DMS 273 (cell line): ENCODE measurements around the gene SGSM2.
A peak's percentile ranks its signal among the peaks of the same experiment; 100 is the strongest.

Source experiments
- DNase-seq: peaks from one replicate; lab custom pipeline; 2025; ENCODE audit not compliant: unreplicated experiment; lab: John Stamatoyannopoulos, UW

SGSM2 gene

DNA sequence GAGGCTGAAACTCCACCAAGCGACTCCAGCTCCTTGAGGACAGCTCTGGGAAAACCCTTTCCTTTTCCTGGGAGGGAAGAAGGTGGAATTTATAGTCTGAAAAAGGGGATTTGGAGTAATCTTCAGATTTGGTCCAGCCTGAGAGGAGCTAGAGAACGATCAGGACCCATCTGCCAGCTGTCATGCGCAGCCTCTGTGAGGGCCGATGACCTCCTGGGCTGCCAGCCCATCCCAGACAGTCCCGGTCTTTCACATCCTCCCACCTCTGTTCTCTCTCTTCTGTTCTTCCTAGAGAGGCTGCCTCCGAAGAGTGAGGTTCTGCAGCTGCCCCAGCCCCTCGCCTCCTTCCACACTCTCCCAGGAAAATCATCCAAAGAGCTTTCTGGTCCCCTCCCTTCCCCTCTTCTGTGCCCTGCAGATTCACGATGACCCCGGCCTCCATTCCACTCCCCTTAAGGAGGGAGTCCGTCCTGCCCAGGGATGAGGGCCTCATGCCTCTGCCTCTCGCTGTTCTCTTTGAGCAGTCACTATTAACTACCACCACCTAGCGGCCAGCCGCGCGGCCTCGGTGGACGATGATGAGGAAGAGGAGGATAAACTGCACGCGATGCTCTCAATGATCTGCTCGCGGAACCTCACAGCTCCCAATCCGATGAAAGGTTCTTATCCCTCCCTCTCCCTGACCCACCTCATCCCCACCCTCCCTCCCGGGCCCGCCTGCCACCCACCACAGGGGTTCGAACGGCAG, 29.6 kb downstream of the SGSM2 start:
- no peak for DNase-seq

DNA sequence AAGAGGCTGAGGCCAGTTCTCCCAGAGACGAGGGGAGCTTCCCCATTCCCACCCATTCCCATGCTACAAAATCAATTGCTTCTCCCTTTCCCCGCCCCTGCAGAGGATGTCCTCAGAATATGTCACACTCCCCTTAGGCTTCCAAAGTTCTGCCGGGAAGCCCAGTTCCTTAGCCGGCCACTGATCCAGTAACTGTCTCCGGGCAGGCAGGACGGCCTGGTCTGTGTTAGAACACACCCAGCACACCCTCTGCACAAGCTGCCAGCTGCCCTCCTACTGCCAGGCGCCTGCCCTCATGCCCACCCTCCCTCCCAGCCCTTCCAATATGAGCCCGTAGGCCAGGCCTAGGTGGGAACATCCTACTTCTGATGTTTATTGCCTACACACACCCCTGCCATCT, 31.1 kb downstream of the SGSM2 start:
- peak; percentile 88 for DNase-seq

DNA sequence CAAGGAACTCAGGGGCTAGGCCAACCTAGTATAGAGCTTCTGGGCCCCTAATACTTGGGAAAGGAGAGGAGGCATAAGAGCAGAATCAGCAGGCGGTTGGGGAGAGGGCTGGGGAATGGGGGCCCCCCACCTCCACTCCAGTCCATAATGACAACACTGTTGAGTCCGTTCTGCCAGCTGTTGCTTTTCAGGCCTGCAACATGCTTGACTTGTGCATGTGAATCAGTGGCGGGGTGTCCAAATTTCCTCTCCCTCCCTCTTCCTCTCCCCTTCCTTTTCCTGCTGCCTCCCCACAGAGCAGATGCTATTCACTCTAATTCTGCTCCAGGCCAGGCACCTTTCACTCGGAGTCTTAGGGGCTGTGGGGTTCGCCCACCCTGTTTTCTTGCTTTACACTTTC, 31.7 kb downstream of the SGSM2 start:
- peak; percentile 73 for DNase-seq

DNA sequence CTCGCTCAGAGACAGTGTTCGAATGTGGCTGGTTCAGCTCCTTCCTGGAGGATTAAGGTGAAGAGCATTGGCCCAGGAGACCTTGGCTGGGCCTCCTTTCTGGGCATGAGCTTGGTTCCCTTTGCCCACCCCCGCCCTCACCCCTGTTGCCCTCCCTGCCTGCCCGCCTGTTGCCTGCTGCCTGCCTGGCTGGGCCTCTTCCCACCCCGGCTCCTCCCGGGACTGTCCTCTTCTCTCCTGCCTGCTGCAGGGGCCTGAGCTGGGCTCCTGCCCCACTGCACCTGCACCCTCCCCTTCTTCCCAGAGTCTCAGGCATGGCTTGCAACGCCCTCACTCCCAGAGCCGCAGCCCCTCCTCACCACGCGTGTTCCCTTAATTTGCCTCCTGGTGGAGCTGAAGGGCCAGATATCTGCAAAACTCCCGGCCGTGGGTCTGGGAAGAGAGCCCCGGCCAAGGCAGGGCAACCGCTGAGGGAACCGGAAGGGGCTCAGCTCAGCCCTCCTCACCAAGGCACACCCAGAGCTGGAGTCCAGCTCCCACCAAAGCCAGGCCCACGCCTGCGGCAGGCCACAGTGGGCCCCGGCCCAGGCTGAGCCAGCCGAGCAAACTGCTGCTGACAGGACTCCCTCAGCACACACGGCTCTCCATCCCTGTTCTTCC, 32.4 kb downstream of the SGSM2 start:
- peak; percentile 65 for DNase-seq

DNA sequence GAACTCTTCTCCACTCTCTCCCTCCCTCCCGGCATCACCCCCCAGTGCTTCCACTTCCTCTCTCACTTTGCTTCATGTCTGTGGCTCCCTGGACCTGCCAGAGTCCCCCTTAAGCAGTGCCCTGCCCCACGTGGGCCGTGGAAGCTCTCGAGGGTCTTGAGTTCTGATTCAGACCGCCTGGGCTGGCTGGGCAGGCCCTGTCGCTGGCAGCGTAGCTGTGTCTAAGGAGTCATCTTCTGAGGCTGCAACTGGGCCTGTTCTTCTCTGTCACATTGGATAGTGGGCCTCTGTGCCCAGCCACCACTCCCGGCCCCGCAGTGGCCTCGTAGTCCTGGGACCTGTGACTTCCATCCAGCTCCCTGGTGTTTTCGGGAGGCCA, 32.9 kb downstream of the SGSM2 start:
- no peak for DNase-seq

DNA sequence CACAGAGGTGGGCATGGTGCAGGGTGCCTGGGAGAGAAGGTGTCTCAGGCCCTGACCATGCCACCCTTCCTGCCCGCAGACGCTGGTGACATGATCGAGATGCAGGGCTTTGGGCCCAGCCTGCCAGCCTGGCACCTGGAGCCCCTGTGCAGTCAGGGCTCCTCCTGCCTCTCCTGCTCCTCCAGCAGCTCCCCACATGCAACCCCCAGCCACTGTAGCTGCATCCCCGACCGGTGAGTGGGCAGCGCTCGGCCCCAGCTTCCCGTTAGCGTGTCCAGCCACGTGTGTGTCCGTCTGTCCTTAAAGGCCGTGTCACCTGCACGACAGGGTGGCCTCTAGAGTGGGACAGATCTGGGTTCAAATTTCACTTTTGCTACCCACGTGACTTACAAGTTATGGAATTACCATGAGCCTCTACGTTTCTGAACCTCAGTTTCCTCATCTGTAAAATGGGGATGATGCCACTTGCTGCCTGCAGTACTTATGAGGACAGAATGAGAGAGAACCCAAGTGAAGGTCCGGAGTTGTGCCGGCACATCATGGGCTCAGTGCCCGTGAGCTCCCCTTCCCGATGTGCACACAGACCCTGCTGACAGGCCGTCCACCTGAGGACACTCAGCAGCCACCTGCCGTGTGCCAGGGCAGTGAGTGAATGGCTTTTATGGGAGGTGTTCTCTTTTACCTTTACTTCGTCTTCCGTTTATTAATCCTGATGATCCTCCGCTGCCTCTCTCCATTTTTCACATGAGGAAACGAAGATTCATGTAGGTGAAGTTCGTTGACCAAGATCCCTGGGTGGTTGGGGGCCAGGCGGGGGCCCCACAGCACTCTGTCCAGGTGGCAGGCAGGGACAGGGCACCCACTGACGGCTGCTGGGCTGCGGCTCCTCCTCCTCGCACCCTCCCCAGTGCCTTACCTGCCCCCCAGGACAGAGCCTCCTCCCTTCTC, 34.2 kb downstream of the SGSM2 start:
- no peak for DNase-seq

DNA sequence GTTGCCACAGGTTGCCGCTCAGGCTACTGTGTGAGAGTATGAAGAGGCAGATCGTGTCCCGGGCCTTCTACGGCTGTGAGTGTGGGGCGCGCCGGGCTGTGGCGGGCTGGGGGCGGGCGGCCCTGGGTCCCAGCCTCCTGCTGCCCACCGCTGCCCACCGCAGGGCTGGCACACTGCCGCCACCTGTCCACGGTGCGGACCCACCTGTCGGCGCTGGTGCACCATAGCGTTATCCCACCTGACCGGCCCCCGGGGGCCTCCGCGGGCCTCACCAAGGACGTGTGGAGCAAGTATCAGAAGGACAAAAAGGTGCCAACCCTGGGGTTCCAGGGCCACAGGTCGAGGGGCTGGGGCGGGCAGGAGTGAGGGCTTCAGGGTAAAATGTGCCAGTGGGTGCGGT, 34.9 kb downstream of the SGSM2 start:
- DNase-seq: no peak

DNA sequence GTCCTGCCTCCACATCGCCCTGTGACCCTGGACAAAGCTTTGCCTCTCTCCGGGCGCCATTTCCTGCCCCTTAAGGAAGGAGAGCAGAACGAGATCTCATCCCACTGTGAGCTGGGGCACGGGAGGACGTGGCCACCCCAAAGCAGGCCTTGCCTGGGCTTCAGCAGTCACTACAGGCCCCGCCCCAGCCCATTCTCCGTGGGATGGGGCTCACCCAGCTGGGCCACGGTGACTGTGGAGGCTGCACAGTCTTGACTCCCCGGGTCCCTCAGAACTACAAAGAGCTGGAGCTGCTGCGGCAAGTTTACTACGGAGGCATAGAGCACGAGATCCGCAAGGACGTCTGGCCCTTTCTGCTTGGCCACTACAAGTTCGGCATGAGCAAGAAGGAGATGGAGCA, 35.4 kb downstream of the SGSM2 start:
- DNase-seq: no peak

DNA sequence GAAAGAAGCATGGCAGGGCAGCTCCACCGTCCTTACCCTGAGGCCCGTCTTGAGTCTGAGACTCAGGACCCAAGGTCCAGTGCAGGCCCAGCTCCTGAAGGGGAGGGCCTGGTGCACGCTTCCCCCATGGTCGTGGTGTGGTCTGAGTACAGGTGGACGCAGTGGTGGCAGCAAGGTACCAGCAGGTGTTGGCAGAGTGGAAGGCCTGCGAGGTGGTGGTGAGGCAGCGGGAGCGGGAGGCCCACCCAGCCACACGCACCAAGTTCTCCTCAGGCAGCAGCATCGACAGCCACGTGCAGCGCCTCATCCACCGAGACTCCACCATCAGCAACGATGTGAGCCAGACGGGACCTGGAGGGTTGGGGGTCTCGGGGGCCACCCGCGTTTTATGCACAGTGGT, 35.9 kb downstream of the SGSM2 start:
- DNase-seq: no peak

DNA sequence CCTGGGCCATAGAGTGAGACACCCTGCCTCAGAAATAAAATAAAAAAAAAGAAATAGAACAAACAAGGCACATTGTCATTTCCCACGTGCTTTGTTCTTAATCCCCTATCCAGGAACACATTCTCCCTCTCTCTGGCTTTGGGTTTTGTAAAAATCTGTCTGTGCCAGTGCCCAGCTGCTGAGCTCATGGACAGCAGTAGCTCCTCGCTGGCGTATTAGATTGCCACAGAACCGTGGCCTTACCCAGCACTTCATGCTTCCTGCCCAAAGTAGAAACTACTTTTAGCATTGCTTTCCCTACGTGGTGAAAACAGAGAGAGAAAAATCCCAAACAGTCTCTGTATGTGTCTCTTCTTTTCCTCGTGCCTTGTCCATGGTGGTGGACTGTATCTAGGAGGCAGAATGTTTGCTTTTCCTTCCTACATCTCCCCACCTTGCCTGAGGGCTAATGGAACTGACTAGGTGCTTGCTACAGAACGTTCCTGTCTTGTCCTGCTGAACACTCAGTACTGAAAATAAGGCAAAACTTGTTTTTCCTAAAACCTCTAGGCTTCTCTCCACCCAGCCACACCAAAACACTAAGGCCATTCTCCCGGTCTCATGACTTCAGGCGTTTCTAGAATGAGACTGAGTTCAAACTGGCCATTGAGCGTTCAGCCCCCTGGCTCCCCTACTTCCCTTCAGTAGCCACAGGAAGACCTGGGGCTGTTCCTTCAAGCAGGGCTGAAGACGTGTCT, 37.4 kb downstream of the SGSM2 start:
- no peak for DNase-seq

DNA sequence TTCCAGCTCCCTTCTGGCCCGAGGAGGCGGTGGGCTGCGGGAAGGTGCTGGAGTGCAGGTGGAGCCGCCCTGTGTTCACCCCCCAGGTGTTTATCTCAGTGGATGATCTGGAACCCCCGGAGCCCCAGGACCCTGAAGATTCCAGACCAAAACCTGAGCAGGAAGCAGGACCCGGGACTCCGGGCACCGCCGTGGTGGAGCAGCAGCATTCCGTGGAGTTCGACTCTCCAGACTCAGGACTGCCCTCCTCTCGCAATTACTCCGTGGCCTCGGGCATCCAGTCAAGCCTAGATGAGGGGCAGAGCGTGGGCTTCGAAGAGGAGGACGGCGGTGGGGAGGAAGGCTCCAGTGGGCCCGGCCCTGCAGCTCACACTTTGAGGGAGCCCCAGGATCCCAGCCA, 38.1 kb downstream of the SGSM2 start:
- DNase-seq: no peak

DNA sequence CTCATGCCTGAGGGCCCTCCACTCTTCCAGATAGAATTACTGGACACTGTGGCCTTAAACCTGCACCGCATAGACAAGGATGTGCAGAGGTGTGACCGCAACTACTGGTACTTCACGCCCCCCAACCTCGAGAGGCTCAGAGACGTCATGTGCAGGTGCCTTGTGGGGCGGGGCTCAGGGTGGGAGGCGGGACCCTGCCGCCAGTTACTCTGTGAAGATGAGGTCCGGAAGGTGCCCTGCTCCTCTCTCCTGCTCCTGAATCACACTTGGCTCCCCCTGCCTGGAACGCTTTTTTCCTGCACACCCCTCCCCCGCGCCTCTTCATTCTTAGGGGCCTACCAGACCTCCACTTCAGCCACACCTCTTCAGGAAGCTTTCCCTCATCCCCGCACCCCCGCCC, 38.8 kb downstream of the SGSM2 start:
- no peak for DNase-seq

DNA sequence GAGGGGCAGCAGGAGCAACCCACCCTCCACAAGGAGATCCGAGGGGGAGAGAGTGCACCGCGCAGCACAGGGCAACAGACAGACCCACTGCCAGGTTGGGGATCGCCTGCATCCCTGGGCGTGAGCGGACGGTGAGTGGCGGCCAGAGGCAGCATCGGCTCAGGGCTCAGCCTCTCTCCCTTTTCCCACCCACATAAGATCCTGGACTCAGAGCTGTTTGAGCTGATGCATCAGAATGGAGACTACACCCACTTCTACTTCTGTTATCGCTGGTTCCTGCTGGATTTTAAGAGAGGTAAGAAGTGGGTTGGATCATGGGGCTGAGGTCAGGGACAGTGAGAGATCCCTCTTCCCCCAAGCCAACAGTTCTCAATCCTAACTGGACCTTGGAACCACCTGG, 40.4 kb downstream of the SGSM2 start:
- DNase-seq: no peak

DNA sequence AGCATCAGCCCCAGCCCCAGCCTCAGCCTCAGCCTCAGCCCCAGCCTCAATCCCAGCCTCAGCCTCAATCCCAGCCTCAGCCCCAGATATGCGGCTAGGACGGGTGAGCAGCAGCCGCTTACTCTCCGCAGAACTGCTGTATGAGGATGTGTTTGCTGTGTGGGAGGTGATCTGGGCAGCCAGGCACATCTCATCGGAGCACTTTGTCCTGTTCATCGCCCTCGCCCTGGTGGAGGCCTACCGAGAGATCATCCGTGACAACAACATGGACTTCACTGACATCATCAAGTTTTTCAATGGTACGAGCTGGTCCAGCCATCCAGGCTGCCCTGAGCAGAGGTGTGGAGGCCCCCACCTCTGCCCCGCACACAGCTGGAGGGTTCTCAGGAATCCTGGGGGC, 41.6 kb downstream of the SGSM2 start:
- DNase-seq: no peak

DNA sequence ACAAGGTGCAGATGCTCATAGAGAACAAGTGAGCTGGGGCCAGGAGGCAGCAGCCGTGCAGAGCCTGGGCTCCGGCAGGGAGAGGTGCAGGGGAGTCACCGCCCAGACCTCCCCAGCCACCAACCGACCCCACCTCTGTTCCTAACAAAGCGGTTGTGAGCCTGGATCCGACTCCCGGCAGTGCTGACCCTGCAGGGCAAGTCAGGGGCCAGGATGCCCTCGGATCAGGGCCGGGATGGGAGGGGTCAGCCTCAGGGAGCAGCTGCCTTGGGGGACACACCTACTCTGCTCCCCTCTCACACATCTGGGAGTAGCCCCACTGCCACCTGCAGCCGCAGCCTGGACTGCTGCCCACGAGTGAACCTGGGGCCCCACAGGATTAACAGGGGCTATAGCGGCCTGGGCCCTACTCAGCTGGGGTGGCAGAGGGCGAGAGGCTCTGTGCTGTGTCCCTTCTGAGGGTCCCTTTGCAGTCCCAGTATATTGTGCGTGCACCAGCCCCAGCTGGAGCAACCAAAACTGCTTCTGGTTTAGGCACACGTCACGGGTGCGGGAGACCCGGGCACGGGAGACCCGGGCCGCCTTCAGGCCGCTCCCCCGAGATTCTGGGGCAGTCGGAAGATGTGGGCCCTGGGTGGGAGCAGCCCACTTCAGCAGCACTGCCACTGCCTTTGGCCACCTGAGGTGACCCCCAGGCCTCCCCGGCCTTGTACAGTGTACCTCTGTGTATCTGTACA, 42.4 kb downstream of the SGSM2 start:
- no peak for DNase-seq

DNA sequence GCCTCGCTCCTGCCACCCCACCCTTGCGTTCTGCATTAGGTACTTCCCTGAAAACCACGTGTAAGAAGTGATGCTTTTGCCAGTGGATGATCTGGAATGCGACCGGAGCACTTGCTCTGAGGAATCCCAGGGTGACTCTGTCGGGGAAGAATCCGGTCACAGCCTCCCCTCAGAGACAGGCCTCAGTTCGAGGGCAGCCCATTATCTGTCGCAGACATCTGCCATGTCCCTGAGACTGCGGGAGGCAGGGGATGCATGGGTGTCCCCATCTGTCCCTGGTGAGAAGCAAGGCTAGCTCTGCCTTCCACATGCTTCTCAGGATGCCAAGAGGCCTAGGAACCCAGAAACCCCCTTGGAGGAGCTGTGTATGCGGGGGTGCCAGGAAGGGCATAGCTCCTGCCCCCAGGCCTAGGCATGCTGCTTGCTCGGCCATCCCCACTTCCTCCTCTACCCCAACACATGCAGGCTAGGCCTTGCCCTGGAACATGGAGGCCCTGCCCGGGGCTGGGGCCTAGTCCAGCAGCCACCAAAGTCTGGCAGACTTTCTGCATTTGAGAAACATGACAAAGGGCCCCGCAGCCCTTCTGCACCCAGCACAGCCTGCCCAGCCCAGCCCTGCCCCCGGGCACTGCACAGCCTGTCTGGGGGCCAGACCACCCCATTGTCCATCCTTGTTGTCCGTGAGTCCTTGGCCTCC, 43.1 kb downstream of the SGSM2 start:
- DNase-seq: no peak

DNA sequence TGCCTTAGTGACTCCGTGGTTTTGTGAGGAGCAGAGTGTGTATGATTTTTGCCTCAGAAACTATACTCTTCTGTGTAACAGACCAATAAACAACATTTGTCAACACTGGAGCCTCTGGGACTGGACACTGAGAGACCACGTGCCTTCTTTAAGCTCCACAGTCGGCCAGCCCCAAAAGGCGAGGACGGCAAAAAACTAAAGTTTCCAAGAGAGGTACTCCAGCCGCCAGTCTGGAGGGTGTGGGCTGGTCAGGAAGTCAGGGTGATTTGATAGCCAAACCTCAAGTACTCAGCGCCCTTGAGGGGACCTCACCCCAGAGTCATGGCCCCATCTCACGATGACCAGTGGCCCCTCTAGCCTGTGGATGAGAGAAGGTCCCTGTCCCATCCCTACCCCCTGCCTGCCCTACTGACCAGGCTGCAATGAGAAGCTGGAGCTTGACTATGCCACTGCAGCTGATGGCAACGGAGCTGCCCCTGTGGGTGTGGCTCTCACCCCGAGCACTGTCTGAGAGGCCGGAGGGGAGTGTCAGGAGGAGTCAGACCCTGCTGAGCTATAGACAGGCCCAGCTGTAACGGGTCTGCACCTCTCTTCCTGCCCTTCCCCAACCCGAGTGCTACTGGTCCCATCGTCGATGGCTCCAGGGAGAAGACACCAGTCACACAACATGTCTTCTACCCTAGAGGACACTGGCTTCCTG, 43.8 kb downstream of the SGSM2 start:
- DNase-seq: no peak

DNA sequence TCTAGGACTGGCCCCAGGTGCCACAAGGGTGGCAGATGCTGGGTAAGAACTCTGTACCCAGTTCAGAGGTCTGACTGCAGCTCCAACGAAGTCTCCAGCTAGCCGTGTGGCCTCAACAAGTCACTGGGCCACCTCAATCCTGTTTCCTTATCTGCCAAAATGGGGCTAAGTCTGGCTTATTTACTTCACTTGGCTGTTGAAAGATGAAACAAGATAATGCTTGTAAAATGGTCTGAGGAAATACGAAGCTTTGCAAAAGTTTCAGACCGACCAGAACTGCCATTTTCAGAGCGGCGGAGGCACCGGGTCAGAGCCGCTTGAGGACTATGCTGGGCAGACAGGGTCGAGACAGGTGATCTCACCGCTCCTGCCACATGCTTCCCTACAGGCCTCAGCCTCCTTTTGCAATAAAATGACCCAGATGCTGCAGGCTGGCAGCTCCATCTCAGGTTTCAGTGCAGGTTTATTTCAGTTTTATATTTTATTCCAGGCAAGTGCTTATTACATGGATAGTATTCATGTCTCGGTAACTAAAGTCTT, 46.4 kb downstream of the SGSM2 start:
- peak; percentile 72 for DNase-seq
